ENCODE data around the gene SLC50A1. TPM values are rescaled to one million over a fixed set of nuclear protein-coding genes. Genes with fewer than 3 reads are reported as not detected.

The SLC50A1 gene
- total and polyA plus RNA-seq, 9 of the 15 experiments (the other 6 are each of a cell fraction or from before 2014, with no cell fraction given) = 46.5 to 132 (median 91.9) TPM

DNA sequence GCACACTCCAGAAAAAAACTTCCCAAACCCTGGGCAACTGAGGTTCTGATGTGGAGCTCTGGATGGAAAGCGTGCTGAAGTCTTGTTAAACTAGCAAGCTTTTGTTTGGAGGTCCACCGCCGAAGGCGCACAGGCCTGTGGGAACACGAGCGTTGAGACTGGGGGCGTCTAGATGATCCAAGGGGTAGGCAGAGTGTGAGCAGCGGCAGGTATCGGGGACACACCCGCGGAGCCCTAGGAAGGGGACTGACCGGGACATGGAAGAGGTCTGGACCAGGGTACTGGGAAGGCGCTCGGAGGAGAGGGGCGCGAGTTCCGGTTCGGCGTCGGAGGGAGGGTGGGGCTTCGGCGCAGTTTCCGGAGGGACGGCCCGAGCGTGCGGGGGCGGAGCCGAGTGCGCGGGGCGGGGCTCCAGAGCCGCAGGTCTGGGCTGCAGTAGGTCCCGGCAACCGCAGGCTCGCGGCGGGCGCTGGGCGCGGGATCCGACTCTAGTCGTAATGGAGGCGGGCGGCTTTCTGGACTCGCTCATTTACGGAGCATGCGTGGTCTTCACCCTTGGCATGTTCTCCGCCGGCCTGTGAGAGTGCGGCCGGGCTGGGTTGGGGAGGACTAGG, at the start of gene SLC50A1 (continued):
- TF ChIP-seq, protein P1, sequence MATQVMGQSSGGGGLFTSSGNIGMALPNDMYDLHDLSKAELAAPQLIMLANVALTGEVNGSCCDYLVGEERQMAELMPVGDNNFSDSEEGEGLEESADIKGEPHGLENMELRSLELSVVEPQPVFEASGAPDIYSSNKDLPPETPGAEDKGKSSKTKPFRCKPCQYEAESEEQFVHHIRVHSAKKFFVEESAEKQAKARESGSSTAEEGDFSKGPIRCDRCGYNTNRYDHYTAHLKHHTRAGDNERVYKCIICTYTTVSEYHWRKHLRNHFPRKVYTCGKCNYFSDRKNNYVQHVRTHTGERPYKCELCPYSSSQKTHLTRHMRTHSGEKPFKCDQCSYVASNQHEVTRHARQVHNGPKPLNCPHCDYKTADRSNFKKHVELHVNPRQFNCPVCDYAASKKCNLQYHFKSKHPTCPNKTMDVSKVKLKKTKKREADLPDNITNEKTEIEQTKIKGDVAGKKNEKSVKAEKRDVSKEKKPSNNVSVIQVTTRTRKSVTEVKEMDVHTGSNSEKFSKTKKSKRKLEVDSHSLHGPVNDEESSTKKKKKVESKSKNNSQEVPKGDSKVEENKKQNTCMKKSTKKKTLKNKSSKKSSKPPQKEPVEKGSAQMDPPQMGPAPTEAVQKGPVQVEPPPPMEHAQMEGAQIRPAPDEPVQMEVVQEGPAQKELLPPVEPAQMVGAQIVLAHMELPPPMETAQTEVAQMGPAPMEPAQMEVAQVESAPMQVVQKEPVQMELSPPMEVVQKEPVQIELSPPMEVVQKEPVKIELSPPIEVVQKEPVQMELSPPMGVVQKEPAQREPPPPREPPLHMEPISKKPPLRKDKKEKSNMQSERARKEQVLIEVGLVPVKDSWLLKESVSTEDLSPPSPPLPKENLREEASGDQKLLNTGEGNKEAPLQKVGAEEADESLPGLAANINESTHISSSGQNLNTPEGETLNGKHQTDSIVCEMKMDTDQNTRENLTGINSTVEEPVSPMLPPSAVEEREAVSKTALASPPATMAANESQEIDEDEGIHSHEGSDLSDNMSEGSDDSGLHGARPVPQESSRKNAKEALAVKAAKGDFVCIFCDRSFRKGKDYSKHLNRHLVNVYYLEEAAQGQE (IDR thresholded peaks at IDR 0.05; ENCODE audit: borderline replicate concordance) = no peak
- TF ChIP-seq, protein P1 (CRISPR knock-in tag; IDR thresholded peaks at IDR 0.05; ENCODE audit: low read depth) = no peak; the same call in 1 of the 2 replicates
- no peak for TF ChIP-seq MYBL2 (IDR thresholded peaks at IDR 0.05; ENCODE audit: low read depth)
- TF ChIP-seq MYBL2 (CRISPR knock-in tag; IDR thresholded peaks at IDR 0.05; ENCODE audit: borderline replicate concordance) = no peak
- TF ChIP-seq TRIM24 (IDR thresholded peaks at IDR 0.05) = no peak
- TF ChIP-seq ATF7 (IDR thresholded peaks at IDR 0.05) = peak; percentile 67; the same call in 1 of the 2 replicates
- no peak; the same call in 1 of the 2 replicates for TF ChIP-seq NR2C2 (CRISPR knock-in tag; IDR thresholded peaks at IDR 0.05)
- peak; percentile 93 for TF ChIP-seq NR2C2 (tag; IDR thresholded peaks at IDR 0.05)
- no peak for TF ChIP-seq MAFK (IDR thresholded peaks at IDR 0.05; ENCODE audit: low read length)

Measured in K562 (cell line).